ENCODE results near the gene STAT4.

STAT4 gene

DNA sequence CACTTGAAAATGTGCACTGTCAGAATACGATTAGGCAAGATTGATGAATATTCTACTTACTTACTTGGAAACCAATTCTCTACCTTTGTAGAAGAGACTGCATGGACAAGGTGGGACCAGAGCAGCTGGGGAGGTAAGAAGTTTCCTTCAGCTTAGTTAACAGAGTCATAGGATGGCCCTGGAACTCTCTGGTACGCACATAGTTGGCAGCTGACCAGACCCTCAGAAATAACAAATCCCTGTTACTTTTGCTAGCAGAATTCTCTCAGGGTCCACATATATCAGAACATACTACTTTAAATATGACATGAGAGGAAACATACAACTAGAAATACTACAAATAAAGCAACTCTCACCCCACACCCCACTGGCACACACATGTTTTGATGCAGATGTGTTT is 112.1 kb downstream of the STAT4 start:
- DNase-seq (ENCODE audit: insufficient read length, low spot score) (no peak), FAIRE-seq (no peak)
- TF ChIP-seq, protein P1, sequence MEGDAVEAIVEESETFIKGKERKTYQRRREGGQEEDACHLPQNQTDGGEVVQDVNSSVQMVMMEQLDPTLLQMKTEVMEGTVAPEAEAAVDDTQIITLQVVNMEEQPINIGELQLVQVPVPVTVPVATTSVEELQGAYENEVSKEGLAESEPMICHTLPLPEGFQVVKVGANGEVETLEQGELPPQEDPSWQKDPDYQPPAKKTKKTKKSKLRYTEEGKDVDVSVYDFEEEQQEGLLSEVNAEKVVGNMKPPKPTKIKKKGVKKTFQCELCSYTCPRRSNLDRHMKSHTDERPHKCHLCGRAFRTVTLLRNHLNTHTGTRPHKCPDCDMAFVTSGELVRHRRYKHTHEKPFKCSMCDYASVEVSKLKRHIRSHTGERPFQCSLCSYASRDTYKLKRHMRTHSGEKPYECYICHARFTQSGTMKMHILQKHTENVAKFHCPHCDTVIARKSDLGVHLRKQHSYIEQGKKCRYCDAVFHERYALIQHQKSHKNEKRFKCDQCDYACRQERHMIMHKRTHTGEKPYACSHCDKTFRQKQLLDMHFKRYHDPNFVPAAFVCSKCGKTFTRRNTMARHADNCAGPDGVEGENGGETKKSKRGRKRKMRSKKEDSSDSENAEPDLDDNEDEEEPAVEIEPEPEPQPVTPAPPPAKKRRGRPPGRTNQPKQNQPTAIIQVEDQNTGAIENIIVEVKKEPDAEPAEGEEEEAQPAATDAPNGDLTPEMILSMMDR (IDR thresholded peaks at IDR 0.05; ENCODE audit: insufficient read depth, missing control alignments): no peak

DNA sequence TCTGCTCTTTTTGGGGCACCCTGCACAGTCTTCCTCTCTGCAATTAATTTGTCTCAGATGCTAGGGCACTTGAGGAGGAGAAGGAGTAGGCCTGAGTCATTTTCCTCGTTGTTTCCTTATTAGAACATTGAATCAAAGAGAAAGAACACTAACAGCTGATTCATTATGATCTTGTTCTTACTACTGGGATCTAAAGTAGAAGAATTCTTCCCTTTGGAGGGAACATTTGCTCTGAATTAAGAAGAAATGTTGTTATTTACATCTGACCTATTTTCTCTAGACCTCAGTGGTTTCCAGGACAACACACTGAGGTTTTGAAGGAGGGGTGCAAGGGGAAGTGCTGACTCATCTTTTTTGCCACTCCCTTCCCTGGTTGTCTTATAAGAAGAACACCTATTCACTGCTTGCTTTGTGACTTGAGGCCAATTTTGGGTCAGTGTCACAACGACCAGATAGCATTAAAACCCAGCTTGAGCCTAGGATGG is 112.5 kb downstream of the STAT4 start:
- DNase-seq (ENCODE audit: insufficient read length, low spot score): no peak
- FAIRE-seq: no peak
- TF ChIP-seq, protein P1 (IDR thresholded peaks at IDR 0.05; ENCODE audit: insufficient read depth, missing control alignments): no peak

DNA sequence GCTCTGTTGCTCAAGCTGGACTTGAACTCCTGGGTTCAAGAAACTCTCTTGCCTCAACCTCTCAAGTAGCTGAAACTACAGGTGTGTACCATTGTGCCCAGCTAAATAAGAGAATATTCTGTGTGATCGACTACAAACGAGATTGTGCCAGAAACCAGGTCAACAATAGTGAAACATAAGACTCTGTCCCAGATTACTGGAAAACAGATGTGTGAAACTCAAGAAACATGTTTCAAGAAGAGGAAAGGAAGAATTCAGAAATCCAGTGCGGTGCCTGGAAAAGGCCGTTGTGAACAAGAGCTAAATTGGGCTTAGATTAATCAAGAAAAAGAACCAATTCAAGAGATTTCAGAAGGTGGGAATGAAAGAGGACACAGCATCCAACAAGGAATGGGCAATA is 113.4 kb downstream of the STAT4 start:
- TF ChIP-seq, protein P1 (IDR thresholded peaks at IDR 0.05; ENCODE audit: insufficient read depth, missing control alignments): no peak
- FAIRE-seq (no peak), DNase-seq (ENCODE audit: insufficient read length, low spot score) (no peak)

DNA sequence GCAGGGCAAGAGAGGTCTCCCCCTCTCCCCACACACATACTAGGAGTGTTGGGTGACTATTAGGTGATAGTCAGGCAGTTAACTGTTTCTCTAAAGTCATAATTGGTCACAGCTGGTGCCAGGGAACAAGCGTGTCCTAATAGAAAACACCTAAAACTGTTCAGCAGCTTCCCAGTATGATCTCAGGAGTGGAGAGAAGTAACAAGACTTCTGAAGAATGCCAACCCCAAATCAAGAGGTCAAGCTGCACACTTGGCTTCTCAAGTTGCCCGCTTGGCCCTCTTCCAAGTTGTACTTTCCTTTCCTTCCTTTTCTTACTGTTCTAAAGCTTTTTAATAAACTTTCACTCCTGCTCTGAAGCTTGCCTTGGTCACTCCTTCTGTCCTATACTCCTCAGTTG is 114.4 kb downstream of the STAT4 start:
- TF ChIP-seq, protein P1 (IDR thresholded peaks at IDR 0.05; ENCODE audit: insufficient read depth, missing control alignments): no peak
- FAIRE-seq: no peak
- DNase-seq (ENCODE audit: insufficient read length, low spot score): no peak

DNA sequence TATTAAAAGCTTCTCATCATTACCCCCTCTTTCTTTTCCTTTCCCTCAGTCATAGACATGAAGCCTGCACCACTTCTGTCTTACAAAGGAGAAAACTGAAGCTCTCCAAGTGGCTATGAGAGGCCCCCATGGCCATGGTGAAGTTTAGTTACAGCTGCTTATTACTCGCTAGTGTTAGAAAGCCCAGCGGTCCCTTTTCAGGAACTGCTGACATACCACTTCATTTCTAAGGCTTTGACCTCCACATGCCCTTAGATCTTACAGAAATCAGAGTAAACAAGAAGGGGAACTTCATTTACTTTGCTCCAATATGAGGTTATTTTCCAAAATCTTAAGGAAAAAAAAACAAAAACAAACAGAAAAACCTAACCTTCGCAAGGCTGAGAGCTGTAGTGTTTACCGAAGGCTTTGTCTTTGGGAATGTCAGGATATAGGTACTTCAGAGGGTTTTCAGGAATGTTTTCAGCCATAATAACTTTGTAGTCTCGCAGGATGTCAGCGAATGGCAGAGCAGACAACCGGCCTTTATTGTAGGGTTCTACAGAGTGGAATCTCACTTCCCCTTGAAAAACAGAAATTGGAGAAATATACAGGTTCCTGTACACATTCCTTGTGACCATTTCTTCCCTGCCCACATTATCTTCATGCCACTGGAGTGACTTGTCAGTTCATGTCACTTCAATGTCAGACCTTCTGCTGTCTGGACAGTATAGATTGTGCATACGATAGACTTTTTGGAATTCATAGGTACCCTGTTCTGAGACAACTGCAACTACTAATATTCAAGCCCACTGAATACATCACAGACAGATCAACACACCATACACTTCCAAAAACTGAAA is 118.0 kb downstream of the STAT4 start:
- DNase-seq (ENCODE audit: insufficient read length, low spot score) (no peak), FAIRE-seq (no peak)
- TF ChIP-seq, protein P1 (IDR thresholded peaks at IDR 0.05; ENCODE audit: insufficient read depth, missing control alignments): no peak

DNA sequence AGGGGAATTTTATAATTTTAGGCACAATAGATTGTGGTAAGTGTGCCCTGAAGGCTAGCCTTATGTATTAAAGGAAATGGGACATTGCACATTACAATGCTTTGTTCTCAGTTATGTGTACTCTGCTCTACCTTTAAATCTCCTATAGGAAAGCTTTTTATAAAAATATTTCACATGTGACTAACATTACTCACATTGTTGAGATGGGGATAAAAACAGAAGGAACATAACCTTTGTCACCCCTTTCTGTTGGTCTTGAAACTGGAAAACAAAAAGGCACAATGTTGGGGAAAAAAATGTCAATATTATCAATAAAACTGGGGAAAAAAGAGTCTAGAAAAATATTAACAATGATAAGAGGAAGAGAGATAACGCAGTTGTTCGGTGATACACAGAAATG is 119.5 kb downstream of the STAT4 start:
- TF ChIP-seq, protein P1 (IDR thresholded peaks at IDR 0.05; ENCODE audit: insufficient read depth, missing control alignments): no peak
- DNase-seq (ENCODE audit: insufficient read length, low spot score): no peak
- FAIRE-seq: no peak

DNA sequence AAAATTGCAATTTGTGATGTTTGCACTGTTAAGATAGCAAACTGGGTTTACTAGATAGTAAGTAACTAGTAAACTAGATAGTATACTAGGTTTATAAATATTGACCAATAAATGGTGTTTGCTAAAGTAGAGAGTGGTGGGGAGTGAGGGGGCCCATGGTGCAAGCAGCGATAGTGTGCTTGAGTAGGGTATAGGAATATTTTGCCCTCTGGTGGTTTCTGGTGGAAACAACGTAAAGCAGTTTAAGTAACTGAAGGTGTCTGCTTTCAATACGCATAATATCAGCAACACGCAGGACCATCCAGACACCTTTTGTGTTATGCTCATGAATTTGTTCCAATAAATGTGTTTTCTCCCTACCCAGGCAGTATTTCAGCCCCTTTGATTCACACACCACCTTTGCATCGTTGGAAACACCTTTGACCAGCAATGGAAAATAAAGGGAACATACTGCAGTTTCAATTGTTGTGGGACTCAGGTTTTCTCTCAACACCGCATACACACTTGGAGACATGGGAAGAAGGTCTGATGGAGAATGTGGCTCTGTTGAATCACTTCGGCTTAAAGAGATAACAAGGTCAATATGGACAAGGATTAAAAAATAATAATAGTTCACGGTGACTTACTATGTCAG is 120.2 kb downstream of the STAT4 start:
- FAIRE-seq (peak; percentile 91), DNase-seq (ENCODE audit: insufficient read length, low spot score) (no peak)
- TF ChIP-seq, protein P1 (IDR thresholded peaks at IDR 0.05; ENCODE audit: insufficient read depth, missing control alignments): peak; percentile 63
